A549 treated with RU486 at 1 μM for 4 hours (cell line): Measurements from ENCODE around the gene TP53I3. TPM values are rescaled to one million over a fixed set of nuclear protein-coding genes. Genes with fewer than 3 reads are reported as not detected.

Experiments
- total RNA-seq: library from RNA; stranded (reverse); fragments of 200-300 nt; extraction: Qiagen RNA extraction; gene quantifications from 5 replicates; pipeline ENCODE4 v1.2.3, GENCODE V29; 2022; ENCODE audit warnings: low read depth

TP53I3 gene, protein sequence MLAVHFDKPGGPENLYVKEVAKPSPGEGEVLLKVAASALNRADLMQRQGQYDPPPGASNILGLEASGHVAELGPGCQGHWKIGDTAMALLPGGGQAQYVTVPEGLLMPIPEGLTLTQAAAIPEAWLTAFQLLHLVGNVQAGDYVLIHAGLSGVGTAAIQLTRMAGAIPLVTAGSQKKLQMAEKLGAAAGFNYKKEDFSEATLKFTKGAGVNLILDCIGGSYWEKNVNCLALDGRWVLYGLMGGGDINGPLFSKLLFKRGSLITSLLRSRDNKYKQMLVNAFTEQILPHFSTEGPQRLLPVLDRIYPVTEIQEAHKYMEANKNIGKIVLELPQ
- total RNA-seq = 158 to 200 TPM (median 179 TPM) in 5 replicates

DNA sequence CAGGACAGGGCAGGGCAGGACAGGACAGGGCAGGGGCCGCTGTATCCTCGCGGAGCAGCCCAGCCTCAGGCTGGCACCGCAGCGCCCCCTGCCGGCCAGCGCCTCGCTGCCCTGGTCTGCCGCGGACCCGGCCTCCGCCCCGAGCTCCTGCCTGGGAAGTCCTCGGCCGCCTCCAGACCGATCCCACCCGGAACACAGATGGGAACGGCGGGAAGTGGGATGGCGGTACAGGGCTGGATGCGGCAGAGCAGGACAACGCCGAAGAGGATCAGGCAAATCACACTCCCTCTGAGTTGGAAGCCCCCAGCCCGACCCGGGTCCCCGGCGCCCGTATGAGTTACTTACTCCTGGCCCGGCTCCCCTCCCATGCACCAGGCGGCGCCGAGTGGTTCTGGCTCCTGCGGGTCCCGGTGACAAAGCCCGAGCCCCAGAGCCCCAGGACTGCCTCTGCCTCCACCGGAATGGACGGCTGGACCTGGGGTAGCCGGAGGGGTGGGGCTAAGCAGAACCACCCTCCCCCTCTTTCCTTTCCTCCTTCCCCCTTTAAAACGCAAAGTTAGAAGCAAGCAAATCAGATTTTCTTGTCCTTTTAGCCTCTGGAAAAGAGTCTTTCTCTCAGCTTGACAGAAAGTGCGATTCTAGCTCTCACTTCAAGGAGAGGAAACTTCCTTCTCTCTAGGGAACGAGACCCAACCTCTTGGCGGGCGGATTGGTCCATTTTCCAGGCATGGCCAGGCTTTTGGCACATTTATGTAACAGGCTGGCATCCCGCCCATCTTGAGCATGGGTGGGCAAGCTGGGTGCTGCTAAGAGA, at the start of gene TP53I3:
TSS of gene TP53I3 (minus strand) at position 449 of the 814 bp plus-strand sequence. CDS start 508 bp downstream, outside the sequence.

DNA sequence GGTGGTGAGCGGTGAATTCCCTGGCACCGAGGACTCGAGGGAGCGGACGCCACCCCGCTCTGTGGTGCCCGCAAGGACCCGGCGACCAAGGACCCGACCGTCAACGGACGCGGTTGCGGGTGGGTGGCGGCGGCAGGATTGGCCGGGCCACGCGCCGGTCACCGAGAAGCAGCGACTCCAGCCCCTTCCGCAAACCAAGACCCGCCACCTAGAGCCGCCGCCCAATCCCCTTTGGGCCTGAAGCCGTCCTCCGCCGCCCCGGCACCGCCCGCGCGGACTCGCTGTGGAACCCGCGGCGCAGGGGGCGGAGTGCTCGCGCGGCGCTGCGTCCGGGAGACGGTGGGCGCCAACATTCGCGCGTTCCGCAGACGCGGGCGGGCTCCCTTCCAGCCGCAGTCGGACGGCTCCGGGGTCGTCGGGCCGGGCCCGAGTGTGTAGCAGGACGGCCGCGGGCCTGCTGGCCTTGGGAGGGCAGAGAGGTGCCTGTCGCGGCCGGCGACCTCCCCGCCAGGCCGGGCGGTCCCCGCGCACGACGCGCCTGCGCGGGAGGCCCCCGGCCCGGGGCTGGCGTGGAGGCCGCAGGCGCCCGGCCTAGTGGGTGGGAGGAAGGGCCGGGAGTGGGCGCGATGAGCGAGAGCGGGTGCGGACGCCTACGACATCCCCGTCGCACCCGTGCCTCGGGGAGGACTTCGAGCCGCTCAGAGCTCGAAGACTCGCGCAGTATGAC, 38.7 kb upstream of the TP53I3 start, which contains the start of the genes FAM228B and PFN4:
TSS of gene FAM228B (plus strand) at position 275 of the 727 bp plus-strand sequence. CDS start 893 bp downstream, outside the sequence.
TSS of gene PFN4 (minus strand) at position 140 of the 727 bp plus-strand sequence. CDS start 799 bp downstream, outside the sequence.

DNA sequence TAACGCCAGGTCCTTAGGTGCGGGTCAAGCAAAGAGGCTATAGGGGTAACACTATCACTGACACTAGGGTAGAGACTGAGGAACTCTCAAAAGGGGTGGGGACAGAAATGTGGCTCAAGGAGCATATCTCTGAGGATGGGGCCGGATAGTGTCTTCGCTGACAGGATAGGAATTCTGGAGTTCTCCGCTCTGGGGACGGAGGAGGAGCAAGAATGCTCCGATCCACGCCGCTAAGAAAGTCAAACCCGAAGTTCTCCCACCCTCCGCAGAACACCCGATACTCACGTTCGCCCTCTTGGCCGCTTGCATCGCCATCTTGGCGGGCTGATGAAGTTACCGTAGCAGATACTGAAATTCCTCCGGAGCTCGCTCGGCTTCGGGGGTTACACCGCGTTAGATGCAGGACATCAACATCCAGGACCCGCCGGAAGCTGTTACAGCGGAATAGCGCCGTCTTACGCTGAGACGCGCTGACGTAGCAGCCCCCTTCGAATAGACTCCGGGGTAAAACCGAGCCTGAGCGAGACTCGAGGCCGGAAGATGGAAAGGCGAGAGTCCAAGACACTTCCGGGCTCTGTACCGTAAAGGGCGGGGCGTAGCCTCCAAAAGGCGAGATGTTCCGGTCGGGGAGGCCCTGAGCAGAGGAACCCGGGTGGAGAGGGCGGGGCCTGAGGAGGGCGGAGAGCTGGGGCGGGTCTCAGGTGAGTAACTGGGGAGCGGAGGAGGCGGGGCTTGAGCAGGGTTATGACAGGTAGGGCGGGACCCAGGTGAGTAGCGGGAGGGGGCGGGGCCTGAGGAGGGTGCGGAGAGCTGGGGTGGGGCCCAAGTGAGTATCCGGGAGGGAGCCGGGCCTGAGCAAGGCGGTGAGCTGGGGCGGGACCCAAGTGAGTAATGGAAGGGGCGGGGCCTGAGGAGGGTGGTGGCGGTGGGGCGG, 8.5 kb downstream of the TP53I3 start, which contains the start of gene SF3B6:
TSS of gene SF3B6 (minus strand) at position 412 of the 934 bp plus-strand sequence. CDS start at position 315, 97 bp downstream.

DNA sequence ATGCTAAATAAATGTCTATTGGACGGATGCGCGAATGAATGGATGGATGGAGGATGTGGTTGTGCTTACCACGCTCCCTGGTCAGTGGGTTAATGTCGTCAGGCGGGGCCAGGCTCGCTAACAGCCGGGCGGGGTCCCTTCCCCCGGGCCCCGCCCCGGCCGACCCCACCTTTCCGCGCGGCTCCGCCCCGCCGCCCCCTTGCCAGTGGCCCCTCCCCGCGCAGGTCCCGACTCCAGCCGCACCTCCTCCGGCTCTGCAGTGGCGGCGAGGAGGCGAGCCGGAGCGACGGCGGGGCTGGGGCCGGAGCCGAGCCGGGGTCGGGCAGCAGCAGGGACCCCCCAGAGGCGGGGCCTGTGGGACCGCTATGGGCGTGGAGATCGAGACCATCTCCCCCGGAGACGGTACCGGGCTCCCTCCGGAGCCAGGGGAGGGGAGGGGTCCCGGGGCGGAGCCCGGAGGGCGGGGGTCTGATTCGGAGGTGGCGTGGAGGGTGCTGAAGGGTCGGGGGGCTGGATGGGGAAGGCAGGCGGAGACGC, 35.1 kb downstream of the TP53I3 start, which contains the start of gene FKBP1B:
TSS of gene FKBP1B (plus strand) at position 257 of the 537 bp plus-strand sequence. CDS start at position 366, 109 bp downstream.

DNA sequence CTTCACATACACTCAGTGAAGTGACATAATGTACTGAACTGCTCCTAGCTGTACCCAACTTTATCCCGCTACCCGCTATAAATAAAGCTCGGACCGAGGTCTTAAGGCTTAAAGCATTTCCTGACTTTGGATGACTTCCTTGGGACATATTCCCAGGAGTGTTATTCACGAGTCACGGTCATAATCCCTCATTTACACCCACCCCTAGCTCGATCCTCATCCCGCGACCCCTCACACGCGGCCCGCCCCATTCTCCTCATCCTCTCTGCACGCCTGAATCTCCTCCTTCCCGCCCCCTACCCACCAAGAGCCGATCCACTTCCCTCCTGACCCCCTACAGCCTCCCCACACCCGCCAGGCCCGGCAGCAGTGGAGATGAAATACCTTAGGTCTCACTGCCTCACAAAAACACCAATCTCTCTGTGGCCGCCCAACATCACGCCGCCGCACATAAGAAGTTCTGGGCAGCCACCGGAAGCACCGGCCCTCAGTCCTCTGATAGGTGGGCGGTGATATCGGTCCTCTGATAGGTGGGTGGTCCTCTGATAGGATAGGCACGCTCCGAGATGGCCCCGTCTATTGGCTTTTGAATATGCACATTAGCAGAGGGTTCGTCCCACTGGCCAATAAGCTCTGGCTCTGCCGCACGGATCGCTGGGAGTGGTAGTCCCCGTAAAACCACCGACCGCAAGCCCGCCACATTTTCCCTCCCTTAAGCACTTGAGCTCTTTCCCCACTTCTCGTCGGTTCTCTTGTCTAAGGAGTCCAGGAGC, 37.5 kb downstream of the TP53I3 start, which contains the start of gene WDCP:
TSS of gene WDCP (minus strand) at position 462 of the 773 bp plus-strand sequence. CDS start 7,897 bp downstream, outside the sequence.

Other genes starting within 250 kb of the TP53I3 start
- gene ATAD2B, start 157.7 kb downstream of the TP53I3 start, total RNA-seq = 5.4 to 7.5 TPM (median 7.2 TPM) in 5 replicates
- gene UBXN2A, start 144.4 kb downstream of the TP53I3 start, total RNA-seq = 12.9 to 21.8 TPM (median 20.4 TPM) in 5 replicates
- gene MFSD2B, start 74.7 kb downstream of the TP53I3 start, total RNA-seq = 0.28 to 0.56 TPM (median 0.36 TPM) in 5 replicates
- gene WDCP, start 37.4 kb downstream of the TP53I3 start, total RNA-seq = 11.4 to 13.3 TPM (median 12.1 TPM) in 5 replicates
- gene FKBP1B, start 35.1 kb downstream of the TP53I3 start, total RNA-seq = 8.3 to 11.7 TPM (median 9.3 TPM) in 5 replicates
- gene SF3B6, start 8.5 kb downstream of the TP53I3 start, total RNA-seq = 159 to 233 TPM (median 180 TPM) in 5 replicates
- 0.67 to 1.5 TPM (median 1.4 TPM) in 5 replicates for gene PFN4, start 38.5 kb upstream of the TP53I3 start, total RNA-seq
- gene FAM228B, start 38.6 kb upstream of the TP53I3 start, total RNA-seq = 1.7 to 2.6 TPM (median 2.1 TPM) in 5 replicates
- not detected in 5 replicates for gene FAM228A, start 90.2 kb upstream of the TP53I3 start, total RNA-seq